ENCODE measurements around the gene PLBD2.

GRCh38 chr12:113395119-113395518 lies 36.7 kb downstream of the PLBD2 start:
- TF ChIP-seq CTCF (IDR thresholded peaks at IDR 0.05; ENCODE audit: insufficient read depth, low read depth, low read length) (no peak), EZH2 (IDR thresholded peaks at IDR 0.05; ENCODE audit: insufficient read depth, low read length) (no peak)

All from astrocyte (in vitro differentiated cells and primary cell).